ENCODE results near the gene PTPN3.

The PTPN3 gene

DNA sequence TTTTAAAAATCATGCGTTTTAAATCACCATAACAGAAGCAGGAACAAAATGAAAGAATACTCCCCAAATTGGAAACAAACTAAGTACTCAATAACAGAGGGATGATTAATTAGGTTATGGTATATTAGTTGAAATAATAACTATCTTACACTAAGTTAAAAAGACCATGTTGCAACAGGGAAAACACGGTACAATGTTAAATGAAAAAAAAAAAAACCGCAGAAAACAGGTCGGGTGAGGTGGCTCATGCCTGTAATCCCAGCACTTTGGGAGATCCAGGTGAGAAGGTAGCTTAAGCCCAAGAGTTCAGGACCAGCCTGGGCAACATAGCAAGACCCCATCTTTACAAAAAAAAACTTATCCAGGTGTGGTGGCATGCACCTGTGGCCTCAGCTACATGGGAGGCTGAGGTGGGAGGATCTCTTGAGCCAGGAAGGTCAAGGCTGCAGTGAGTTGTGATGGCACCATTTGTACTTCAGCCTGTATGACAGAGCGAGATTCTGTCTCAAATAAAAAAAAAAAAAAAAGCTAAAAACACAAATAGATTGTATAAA lies 2.4 kb upstream of the PTPN3 start:
- no peak for DNase-seq (ENCODE audit: low spot score)

DNA sequence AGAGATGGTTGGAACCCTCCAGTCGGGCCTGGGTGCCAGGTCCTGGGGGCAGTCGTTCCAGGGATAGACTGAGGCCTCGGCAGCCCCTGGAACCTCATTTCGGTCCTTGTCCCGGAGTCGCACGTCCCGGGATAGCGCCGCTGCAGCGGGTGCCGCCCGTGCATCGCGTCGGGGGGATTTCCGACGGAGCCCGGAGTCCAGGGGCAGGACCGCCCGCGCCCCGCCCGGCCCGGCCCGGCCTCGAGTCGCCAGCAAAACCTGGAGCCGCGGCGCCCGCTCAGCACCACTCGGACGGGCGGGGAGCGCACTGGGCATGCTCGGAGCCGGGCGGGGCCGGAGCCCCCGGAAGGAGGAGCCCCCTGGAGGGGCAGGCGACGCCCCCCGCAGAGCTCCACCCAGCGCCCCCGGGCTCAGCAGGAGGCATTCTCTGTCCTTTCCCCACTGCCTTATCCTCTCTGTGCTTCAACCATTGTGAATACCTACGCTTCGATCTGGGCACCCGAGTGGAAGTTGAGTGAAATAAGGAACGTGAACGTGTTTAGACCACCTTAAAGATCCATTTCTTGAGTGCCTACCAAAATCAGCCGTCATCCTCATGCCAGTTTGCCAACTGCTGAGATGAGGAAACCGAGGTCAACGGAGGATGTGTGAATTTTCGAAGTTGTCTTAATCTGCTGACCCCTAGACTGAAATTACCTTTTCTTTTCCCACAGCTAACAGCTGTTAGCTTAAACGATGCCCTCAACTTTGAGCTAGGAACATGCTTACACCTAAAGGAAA lies 1.7 kb upstream of the PTPN3 start:
- DNase-seq (ENCODE audit: low spot score), result no peak

DNA sequence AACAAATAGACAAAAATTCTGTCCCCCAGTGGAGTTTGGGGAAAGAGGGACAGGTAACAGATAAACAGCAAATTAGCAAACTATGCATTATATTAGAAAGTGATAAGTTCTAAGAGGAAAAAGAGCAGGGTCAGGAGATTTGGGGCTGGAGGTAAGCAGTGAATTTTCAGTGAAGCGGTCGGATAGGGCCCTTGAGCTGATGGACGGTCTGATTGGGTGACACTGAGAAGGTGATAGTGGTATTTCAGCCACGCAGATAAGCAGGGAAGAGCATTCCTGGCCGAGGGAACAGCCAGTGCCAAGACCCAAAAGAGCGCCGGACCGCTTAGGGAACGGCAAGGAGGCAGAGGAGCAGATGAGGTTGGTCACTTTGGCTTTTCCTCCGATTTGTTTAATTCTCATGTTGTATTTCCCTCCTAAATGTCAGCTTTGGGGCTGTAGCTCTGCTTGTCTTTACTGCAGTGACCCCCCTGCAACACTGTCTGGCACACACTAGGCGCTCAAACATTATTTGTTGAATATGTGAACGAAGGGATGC lies 1.1 kb upstream of the PTPN3 start:
- no peak for DNase-seq (ENCODE audit: low spot score)

DNA sequence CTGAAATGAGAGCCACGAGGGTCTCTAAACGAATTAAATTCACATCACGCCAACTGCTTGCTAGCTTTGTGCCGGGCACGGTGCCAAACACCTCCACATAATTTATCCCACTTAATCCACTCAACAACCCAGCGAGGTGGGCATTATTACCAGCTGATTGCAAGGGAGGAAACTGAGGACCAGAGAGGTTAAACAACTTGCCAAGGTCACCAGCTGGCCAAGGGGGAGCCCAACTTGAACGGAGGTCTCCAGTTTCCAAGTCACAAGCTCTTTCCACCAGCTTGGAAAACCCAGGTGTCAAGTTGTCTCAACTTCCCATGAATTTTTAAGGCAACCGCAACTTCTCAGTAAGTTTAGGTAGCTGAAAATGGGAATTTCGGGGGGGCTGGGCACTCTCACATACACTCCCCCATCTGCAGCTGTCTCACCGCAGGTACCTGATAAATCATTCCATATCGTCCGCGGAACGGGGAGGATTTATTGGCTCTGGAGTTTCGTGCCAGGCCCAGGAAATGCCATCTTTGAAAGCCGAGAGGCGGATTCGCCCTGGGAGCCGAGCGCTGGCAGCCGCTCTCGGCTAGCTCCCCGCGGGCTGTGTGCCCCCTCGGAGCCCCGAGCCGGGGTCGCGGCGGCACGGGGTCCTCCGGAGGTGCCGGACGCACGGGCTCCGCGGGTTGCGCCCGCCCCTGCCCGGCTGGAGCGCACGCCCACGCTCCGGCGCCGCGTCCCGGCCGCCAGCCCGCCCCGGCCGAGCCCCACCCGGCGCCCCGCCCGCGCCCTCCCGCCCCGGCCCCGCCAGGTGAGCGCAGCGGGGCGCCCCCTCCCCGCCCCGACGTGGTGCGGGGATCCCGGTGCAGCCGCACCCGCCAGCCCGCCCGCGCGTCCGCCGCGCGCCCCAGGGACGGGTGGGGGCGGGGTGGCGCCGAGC lies 617 bp downstream of the PTPN3 start:
- DNase-seq (ENCODE audit: low spot score), result no peak

DNA sequence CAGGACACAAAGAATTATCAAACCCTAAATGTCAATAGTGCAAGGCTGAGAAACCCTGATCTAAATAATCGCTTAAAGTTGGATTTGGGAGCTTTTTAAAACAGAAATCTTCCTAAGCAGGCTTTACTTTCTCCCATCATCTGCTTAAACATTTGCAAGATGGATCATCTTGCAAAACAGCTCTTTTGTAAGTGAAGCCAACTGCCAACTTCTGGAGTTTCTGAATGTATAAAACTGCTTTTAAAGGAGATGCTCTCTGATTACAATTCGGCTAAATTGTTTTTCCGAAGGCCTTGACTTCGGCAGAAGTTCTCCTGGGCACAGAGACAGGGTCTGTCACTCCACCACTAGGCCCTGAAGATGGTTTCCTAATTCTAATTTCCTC lies 1.3 kb downstream of the PTPN3 start:
- DNase-seq (ENCODE audit: low spot score), result no peak

DNA sequence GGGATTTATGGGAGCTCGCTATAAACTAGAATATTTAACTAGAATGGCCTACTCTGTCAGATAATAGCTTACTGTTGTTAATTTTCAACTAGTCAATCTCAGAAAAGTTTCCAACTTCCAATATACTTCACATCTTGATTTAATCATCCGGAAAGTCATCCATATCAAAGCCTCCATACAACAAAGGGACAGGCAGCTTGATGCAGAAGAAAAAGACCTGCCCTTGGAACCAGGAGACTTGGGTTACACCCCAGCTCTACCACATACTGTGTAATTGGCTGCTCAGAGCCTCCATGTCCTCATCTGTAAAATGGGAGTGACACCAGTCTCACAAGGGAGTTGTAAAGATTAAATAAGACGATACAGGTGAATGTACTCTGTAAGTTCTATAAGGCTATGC lies 1.9 kb downstream of the PTPN3 start:
- DNase-seq (ENCODE audit: low spot score), result no peak

DNA sequence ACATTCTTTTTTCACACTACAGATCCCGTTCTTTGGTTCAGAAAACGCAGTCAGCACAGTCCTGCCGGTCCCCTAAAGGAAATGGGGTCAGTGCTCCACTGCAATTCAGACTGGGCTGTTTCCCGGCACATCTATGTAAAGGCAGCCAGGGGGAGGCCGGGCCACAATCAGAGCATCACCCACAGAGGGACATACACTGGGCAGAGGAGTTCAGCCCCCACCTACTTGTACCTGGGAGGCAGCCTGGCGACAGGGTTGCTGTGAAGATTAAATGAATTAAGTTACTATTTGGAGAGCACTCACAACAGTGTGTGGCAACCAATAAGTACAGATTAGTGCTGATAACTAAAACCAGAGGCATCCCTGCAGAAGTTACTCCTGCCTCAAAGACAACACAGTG lies 4.5 kb downstream of the PTPN3 start:
- DNase-seq (ENCODE audit: low spot score), result no peak

DNA sequence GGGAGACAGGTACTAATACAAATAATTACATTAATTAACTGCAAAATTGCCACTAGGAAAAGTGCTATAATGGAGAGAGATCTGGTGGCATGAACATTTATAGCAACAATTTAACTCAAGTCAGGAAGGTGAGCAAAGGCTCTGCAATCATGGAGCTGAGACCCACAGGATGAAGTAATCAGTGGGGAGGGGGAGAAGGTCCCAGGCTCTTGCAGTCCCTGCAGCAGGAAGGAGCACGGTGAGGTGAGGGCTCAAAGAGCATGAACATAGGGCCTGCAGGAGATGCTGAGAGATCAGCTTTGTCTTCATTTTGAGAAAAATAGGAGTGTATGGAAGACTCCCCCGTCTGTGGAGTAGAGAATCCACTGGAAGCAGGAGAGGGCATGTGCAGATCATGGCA lies 6.5 kb downstream of the PTPN3 start:
- no peak for DNase-seq (ENCODE audit: low spot score)

DNA sequence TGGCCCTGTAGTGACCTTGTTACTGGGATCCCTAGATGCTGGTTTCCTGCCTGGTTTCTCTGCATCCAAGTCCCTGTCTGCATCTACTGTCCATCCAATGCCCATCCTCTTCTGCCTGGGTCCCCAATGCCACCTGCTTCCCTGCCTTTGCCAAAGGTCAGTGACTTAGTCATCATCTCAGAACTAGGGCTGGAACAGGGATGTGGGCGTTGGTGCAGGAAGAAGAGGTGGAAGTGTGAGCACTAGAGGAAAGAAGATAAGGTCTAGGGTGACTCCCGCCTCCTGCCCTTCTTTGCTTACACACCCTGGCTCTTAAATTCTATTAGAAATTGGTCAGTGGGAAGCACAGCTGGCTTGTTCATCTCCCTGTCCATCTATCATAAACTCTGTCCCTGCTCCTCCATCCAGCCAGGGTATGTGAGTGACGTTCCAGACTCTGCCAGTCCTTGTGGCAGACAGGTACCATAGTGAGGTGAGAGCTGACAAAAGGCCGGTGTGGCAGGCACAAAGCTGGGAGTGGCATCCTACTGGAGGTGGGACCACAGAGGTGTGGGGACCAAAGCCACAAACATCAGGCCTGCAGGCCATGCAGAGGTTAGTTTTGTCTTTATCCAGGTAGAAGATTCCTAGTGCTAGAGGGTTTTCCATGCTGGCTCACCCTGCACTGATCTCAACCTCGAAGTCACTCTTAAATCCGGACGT lies 9.2 kb downstream of the PTPN3 start:
- DNase-seq (ENCODE audit: low spot score), result no peak

DNA sequence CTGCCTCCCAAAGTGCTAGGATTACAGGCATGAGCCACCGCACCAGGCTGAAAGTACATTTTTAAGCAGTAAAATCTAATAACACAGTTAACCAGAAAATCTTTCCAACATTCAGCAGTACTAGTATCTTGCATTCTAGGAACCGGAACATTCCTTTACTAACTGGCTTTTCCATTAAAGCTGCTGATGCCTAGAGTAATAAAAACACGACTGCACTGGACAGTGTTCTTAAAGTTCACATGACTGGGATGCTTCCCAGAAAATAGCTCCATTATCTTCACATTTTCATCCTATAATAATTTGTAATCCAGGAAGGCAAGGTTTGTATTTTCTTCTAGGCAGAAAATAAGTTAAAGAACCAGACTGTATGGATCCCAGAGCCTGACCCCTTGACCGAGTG lies 9.8 kb downstream of the PTPN3 start:
- DNase-seq (ENCODE audit: low spot score), result no peak

DNA sequence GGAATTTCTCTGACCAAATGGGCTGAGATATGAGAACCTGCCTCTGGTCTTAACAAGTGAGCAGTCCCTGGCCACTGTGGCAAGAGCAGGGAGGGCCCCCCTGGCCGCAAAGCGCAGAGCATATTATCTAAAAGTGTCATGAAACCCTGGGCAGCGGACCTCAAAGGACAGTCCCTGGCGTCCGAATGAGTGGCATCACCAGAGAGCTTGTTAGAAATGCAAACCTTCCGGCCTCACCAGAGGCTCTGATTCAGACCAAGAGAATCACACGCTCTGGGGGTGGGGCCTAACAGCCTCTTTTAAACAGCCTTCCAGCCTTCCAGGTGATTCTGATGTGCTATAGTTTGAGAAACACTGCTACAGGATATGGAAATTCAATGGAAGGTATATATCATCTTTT lies 10.9 kb downstream of the PTPN3 start:
- no peak for DNase-seq (ENCODE audit: low spot score)

DNA sequence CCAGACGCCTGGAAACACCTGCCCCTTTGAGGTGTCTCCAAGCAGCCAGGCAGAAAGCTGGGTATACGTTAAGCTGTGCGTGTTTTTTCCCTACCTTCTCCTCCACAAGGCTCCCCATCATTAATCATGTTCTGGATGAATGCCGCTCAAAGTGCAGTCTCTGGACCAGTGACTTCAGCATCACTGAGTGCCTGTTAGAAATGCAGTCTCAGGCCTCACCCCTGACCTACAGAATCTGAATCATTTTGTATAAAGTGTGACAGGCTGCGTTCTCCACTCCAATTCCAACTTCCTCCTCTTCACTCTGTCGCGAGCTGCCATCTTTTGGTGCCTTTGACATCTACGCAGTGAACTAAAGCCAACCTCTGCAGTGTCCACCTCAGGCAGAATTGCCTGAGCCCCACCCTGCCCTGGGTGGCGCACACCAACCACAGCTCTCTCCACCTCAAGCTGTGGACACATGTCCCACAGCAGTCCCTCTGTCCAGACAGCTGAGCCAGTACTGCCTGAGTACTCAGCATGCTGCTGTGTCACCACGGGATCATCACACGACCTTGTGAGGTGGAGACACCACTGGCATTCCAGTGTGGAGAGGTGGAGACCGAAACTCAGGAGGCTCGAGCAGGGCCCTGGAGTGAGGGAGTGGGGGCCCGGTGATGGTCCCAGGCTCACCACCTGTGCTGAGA lies 14.2 kb downstream of the PTPN3 start:
- no peak for DNase-seq (ENCODE audit: low spot score)

DNA sequence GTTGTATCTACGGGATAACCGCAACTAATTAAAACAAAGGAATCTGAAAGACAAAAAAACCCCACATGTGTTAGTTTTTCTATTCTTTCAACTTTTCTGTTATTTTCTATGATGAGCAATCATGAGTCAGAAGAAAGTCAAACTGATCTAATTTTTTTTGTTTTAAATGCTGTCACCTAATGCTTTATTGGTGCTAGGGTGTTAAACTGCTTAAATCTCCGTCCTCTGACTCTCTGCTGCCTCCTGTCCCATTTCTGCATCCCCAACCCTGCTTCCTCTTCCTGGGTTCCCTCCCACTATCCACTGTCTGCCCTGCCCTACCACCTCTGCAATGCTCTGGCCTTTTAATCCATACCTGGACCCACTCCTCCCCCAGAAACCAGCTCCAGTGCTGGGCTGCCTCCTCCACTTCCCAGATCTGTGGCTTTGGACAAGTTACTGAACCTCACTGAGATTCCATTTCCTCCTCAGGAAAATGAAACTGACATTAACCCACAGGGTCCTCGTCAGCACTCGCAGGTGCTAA lies 15.7 kb downstream of the PTPN3 start:
- no peak for DNase-seq (ENCODE audit: low spot score)

DNA sequence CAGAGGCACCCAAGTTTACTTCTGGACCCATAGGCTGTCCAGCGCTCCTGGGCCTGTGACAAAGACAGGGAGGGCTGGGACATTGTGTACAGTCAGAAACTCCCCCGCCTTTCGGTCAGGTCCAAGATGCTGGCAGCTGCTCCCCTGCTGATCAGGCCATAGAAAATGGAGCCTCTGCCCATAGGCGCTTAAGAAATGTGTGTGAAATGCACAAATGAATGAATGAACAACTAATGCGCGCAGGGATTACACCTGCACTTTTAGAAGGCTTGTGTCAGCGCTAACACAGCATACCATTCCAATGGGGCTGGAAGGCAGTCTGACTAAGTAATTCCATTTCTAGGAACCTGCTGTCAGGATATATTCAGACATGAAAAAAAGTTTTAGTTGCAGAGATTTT lies 16.3 kb downstream of the PTPN3 start:
- DNase-seq (ENCODE audit: low spot score), result no peak

DNA sequence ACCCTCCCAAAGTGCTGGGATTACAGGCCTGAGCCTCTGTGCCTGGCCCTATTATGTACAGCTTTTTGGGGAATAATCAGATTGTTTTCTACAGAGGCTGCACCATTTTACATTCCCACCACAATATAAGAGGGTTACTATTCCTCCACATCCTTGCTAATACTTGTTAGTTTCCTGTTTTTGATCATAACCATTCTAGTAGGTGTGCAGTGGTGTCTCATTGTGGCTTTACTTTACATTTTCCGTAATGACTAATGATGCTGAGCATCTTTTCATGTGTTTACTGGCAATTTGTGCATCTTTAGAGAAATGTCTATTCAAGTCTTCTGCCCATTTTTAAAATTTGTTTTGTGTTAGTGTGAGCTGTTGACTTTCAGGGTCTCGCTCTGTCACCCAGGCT lies 18.3 kb downstream of the PTPN3 start:
- no peak for DNase-seq (ENCODE audit: low spot score)

DNA sequence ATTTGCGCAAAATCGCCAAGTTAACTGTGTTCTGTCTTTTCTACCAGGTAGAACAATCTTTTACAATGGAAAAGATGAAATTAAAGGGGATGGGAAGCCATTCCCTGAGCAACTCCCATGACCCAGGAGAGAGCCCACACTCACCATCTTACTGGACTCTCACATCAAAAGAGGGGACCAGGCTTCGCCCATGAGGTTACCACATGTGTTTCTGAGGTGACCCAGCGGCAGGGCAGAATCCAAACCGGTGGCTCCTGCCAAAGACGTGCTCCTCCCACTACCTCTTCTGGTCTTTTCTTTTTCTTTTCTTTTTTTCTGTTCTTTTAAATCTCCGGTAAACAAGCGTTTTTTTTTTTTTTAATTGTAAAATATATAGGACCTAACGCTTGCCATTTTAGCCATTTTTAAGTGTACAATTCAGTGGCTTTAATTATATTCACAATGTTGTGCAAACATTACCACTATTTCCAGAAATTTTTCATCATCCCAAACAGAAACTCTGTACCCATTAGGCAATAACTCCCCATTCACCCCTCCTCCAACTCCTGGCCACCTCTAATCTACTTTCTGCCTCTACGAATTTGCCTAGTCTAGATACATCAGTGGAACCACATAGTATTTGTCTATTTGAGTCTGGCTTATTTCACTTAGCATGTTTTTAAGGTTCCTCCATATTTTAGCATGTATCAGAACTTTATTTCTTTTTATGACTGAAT lies 19.3 kb downstream of the PTPN3 start:
- DNase-seq (ENCODE audit: low spot score), result no peak

DNA sequence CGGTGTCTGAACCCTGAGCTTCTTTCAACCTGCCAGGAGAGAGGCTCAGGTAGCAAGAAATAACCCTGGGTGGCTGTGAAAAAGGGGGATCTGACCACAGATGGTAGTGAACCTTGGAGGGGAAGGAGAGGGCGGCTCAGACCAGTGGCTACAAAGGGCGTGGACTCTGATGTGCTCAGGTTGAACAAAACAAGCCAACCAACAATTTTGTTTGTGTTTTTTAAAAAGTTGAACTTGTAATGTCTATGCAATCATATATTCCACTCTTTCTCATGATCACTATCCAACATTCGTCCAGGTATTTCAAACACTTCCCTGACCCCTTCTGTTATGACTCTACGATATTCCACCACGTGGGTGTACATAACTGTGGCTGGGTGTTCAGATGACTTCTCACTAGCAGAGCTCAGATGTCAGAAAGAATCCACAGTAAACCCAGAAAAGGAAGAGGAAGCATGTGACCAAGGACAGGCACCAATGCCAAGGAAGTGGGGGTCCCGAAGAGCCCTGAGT lies 20.0 kb downstream of the PTPN3 start:
- DNase-seq (ENCODE audit: low spot score), result no peak

DNA sequence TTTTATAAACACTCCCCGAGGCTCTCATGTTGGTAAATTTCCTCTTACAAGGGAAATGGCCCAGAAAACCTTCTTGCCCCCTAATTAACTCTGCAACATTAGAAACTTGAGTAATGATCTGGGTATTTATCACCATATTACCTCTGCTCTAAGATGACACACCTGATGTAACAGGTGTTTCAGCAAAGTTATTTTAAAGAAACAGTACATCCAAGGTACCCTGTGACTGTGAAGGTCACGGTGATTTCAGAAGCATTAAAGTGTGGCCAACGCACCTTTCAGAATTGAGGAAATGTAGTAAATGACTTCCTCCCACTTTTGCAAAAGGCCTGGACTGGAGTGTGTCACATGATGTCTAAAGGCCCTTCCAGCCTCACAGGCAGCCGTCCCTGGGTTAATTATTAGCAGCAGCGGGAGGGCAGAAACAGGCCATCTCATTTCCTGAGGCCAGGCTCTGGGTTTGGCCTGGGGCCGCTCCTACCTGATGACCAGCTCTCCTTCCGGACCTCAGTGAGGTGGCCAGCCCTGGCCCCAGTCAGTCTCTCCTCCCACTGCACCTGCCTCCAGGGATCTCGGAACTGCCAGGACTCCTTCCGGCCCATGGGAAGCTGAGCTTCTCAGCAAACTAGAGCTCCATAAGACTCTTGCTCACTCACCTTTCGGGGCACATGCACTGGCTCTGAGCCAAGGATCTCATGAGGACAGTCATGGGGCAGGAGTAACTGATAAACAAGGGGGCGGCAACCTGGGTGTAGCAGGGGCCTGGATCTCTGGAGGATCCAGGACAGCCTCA lies 20.7 kb downstream of the PTPN3 start:
- no peak for DNase-seq (ENCODE audit: low spot score)

DNA sequence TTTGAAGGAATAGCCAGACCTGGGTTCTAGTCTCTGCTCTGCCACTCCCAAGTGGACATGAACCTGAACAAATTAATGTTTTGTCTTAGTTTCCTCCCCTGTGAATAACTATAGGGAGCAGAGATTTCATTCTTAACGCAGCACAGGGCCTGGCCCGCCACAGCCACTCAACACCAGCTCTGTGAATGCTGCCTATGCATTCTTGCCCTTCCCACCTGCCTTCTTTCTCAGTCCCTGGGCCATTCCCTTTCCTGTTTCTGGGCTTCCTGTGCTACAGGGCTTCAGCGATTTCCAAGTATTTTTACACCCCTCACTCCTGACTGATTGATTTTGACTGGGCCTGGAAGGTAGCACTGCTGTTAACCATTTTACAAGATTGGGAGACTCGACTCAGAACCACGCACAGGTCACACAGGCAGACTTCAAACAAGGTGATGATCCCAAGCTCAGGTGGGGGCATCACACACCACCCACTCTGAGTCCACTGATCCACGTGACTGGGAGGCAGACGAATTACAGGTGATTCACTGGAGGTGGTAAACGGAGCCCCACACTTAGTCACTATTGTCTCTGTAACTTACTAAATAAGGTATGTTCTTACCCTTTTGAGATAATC lies 21.4 kb downstream of the PTPN3 start:
- DNase-seq (ENCODE audit: low spot score), result no peak
